Measurements from ENCODE around the gene BCR. TPM values are rescaled to one million over a fixed set of nuclear protein-coding genes. Genes with fewer than 3 reads are reported as not detected.

The BCR gene
- polyA plus RNA-seq, 1 donor (not counting 4 experiments of a cell fraction or from before 2014, with no cell fraction given) = 25.8 TPM

DNA sequence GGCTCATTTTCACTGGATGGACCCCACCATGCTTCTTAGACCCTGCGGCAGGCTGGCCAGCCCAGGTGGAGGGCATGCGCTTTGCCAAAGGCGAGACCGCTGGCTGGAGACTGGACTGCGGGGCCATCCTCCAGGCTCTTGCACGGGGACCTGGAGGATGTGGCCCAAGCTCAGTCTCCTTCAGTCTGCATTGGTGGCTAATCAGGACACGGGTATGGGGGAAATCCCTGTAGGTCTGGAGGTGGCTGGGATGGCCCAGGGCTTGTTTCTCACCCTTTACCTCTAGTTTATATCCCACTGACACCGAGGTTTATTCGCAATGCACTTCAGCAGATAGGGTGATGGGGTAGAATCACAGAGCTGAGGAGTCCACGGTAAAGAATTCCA is 45.0 kb downstream of the BCR start:
- Histone ChIP-seq H3K4me3 (ENCODE audit: control insufficient read depth in 2 of 3, extremely low read depth in 1 of 3, insufficient read depth in 2 of 3, low read depth in 1 of 3, low read length in 3 of 3) (peak overlapping the region in 2 of 3 experiments; percentile 33 to 52), H3K9ac (ENCODE audit: control insufficient read depth, extremely low read depth, insufficient read depth, low read length) (peak overlapping the region; percentile 61), H3K36me3 (ENCODE audit: control insufficient read depth in 2 of 2, extremely low read depth in 1 of 2, insufficient read depth in 2 of 2, low read length in 2 of 2) (peaks cover 0 to 2% of the 10 kb centered on the region in 2 experiments), H4K20me1 (ENCODE audit: control insufficient read depth, extremely low read depth, insufficient read depth, low read length) (no peaks in the 10 kb centered on the region), H3K9me3 (ENCODE audit: control insufficient read depth, low read depth, low read length) (peaks cover 2% of the 10 kb centered on the region), H3K27ac (ENCODE audit: control insufficient read depth, insufficient read depth, low read length) (peak overlapping the region; percentile 81), H3K27me3 (ENCODE audit: control insufficient read depth, extremely low read depth, insufficient read depth, low read length) (no peaks in the 10 kb centered on the region), H3K9me1 (ENCODE audit: control insufficient read depth, extremely low read depth, insufficient read depth, low read length) (peaks cover 3% of the 10 kb centered on the region), H3K79me2 (ENCODE audit: control insufficient read depth, insufficient read depth, low read length) (peaks cover 81% of the 10 kb centered on the region), H3K4me1 (ENCODE audit: control insufficient read depth, extremely low read depth, insufficient read depth, low read length) (peaks cover 57% of the 10 kb centered on the region), H2AFZ (ENCODE audit: control insufficient read depth, low read length) (no peak overlapping the region), H3K4me2 (ENCODE audit: control insufficient read depth, extremely low read depth, insufficient read depth, low read depth, low read length) (peak overlapping the region; percentile 83)
- no peak for FAIRE-seq
- TF ChIP-seq, protein P1, sequence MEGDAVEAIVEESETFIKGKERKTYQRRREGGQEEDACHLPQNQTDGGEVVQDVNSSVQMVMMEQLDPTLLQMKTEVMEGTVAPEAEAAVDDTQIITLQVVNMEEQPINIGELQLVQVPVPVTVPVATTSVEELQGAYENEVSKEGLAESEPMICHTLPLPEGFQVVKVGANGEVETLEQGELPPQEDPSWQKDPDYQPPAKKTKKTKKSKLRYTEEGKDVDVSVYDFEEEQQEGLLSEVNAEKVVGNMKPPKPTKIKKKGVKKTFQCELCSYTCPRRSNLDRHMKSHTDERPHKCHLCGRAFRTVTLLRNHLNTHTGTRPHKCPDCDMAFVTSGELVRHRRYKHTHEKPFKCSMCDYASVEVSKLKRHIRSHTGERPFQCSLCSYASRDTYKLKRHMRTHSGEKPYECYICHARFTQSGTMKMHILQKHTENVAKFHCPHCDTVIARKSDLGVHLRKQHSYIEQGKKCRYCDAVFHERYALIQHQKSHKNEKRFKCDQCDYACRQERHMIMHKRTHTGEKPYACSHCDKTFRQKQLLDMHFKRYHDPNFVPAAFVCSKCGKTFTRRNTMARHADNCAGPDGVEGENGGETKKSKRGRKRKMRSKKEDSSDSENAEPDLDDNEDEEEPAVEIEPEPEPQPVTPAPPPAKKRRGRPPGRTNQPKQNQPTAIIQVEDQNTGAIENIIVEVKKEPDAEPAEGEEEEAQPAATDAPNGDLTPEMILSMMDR (optimal IDR thresholded peaks at IDR 0.05 in 1 of 3, IDR thresholded peaks at IDR 0.05 in 1 of 3, conservative IDR thresholded peaks at IDR 0.05 in 1 of 3; ENCODE audit: extremely low read depth in 1 of 3, insufficient read depth in 2 of 3, low read length in 3 of 3) = no peak
- no peak for TF ChIP-seq EZH2 (IDR thresholded peaks at IDR 0.05; ENCODE audit: low read length)
- dilution Hi-C loops (cut with MboI; ENCODE audit: extremely low pct_ligation_motif_present, low sequenced_read_pairs) = loop anchor here (5.0 kb wide), 1 partner anchor 38 kb away; no protein-coding TSS in a partner anchor
- DNase-seq (ENCODE audit: low read depth, low spot score) = no peak

DNA sequence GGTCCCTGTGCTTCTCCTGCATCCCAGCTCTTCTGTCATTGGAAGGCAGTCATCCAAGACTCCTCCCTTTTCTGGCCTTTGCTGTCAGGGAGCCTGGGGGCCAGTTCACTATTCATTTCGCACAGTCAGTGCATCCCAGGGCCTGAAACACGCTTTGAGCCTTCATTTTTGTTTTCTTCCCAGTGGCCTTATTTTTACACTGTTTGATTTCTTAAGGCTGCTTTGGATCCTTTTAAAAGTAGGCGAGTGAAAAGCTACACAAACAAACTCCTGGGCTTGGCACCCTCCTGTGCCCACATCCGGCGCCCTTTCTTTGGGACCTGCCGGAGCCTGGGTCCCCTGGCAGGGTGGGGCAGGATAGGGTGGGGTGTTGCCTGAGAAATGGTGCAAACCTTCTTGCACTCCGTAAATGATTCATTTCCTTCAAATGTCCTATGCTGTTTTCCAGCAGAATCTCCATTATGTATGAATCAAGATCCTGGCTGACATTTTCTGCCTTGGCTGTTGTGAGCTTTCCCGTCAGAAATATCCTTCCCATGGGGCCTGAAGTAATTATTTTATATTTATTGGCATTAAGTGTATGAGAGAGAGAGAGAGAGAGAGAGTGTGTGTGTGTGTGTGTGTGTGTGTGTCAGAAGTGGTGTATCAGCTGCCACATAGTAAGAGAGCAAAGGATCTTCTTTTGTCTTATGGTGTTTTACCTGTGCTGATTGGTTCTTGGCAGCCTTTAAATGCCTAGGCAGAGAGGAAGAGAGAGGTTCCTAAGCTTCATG is 45.6 kb downstream of the BCR start:
- peaks cover 0 to 6% of the 10 kb centered on the region in 2 experiments for H3K36me3 ChIP-seq (ENCODE audit: control insufficient read depth in 2 of 2, extremely low read depth in 1 of 2, insufficient read depth in 2 of 2, low read length in 2 of 2)
- DNase-seq (ENCODE audit: low read depth, low spot score) = no peak
- peak overlapping the region; percentile 81 for H3K27ac ChIP-seq (ENCODE audit: control insufficient read depth, insufficient read depth, low read length)
- no peak overlapping the region for H2AFZ ChIP-seq (ENCODE audit: control insufficient read depth, low read length)
- FAIRE-seq = peak; percentile 91
- no peaks in the 10 kb centered on the region for H3K27me3 ChIP-seq (ENCODE audit: control insufficient read depth, extremely low read depth, insufficient read depth, low read length)
- H3K79me2 ChIP-seq (ENCODE audit: control insufficient read depth, insufficient read depth, low read length) = peaks cover 83% of the 10 kb centered on the region
- H3K9me1 ChIP-seq (ENCODE audit: control insufficient read depth, extremely low read depth, insufficient read depth, low read length) = peaks cover 3% of the 10 kb centered on the region
- peak overlapping the region; percentile 61 for H3K9ac ChIP-seq (ENCODE audit: control insufficient read depth, extremely low read depth, insufficient read depth, low read length)
- TF ChIP-seq, protein P1 (optimal IDR thresholded peaks at IDR 0.05 in 1 of 3, IDR thresholded peaks at IDR 0.05 in 1 of 3, conservative IDR thresholded peaks at IDR 0.05 in 1 of 3; ENCODE audit: extremely low read depth in 1 of 3, insufficient read depth in 2 of 3, low read length in 3 of 3) = no peak
- TF ChIP-seq EZH2 (IDR thresholded peaks at IDR 0.05; ENCODE audit: low read length) = no peak
- peak overlapping the region in 2 of 3 experiments; percentile 33 to 52 for H3K4me3 ChIP-seq (ENCODE audit: control insufficient read depth in 2 of 3, extremely low read depth in 1 of 3, insufficient read depth in 2 of 3, low read depth in 1 of 3, low read length in 3 of 3)
- peak overlapping the region; percentile 83 for H3K4me2 ChIP-seq (ENCODE audit: control insufficient read depth, extremely low read depth, insufficient read depth, low read depth, low read length)
- dilution Hi-C loops (cut with MboI; ENCODE audit: extremely low pct_ligation_motif_present, low sequenced_read_pairs) = loop anchor here (5.0 kb wide), 1 partner anchor 39 kb away; no protein-coding TSS in a partner anchor
- no peaks in the 10 kb centered on the region for H4K20me1 ChIP-seq (ENCODE audit: control insufficient read depth, extremely low read depth, insufficient read depth, low read length)
- H3K9me3 ChIP-seq (ENCODE audit: control insufficient read depth, low read depth, low read length) = peaks cover 2% of the 10 kb centered on the region
- peaks cover 51% of the 10 kb centered on the region for H3K4me1 ChIP-seq (ENCODE audit: control insufficient read depth, extremely low read depth, insufficient read depth, low read length)
